RWPE1 (cell line): ENCODE results near the gene HIVEP2.

ENCODE experiments used
- CTCF ChIA-PET: fragments of 350-600 bp; sonication (Branson Sonifier 250); formaldehyde crosslinking; extraction: SDS; loops from one replicate; lab custom pipeline; 2021; lab: Yijun Ruan, JAX
- POLR2A ChIA-PET: fragments of 400-600 bp; formaldehyde crosslinking; extraction: SDS; loops from one replicate; lab custom pipeline; 2020; ENCODE audit warnings: antibody characterized with exemption; ENCODE audit not compliant: low non-redundant PET; lab: Yijun Ruan, JAX
- DNase-seq: peaks from one replicate; pipeline ENCODE4 v3.0.0; 2012; ENCODE audit warnings: low spot score
- H3K27ac ChIP-seq: fragments of 450-650 bp; 2 replicates; pipeline ENCODE4 v1.5.1; 2017
- CTCF ChIP-seq: fragments of 450-650 bp; conservative IDR thresholded peaks from 2 replicates; pipeline ENCODE4 v1.5.1; 2017; ENCODE audit warnings: low read depth, mild to moderate bottlenecking

HIVEP2 gene

GRCh38 chr6:142794424-142794823, 150.6 kb downstream of the HIVEP2 start:
- no peak overlapping the region for H3K27ac ChIP-seq
- POLR2A ChIA-PET: no interaction called here
- no peak for DNase-seq
- no peak for TF ChIP-seq CTCF
- CTCF ChIA-PET: interaction anchor here (0.5 to 0.9 kb wide), 2 partner anchors 24 to 319 kb away, joined by 3 read pairs; no protein-coding TSS in a partner anchor

- no peak for DNase-seq
- no peak for TF ChIP-seq CTCF
- POLR2A ChIA-PET: no interaction called here
Observed at GRCh38 chr6:142790257-142790656, 154.7 kb downstream of the HIVEP2 start.

GRCh38 chr6:142787422-142787821, 157.6 kb downstream of the HIVEP2 start:
- CTCF ChIA-PET: interaction anchor here (0.7 kb wide), 2 partner anchors 21 to 69 kb away, joined by 3 read pairs; no protein-coding TSS in a partner anchor
- POLR2A ChIA-PET: no interaction called here
- no peak for DNase-seq
- no peak for TF ChIP-seq CTCF
- H3K27ac ChIP-seq: no peak overlapping the region

More at GRCh38 chr6:142790257-142790656, 154.7 kb downstream of the HIVEP2 start:
- H3K27ac ChIP-seq: no peak overlapping the region
- CTCF ChIA-PET: interaction anchor here (0.7 kb wide), 1 partner anchor 74 kb away, joined by 5 read pairs; no protein-coding TSS in a partner anchor

GRCh38 chr6:142786476-142786875, 158.5 kb downstream of the HIVEP2 start:
- ChIA-PET POLR2A (no interaction called here), CTCF (no interaction called here)
- TF ChIP-seq CTCF: no peak
- DNase-seq: no peak
- no peak overlapping the region for H3K27ac ChIP-seq

- ChIA-PET CTCF (no interaction called here), POLR2A (no interaction called here)
- no peak overlapping the region for H3K27ac ChIP-seq
- no peak for TF ChIP-seq CTCF
- DNase-seq: no peak
Observed at GRCh38 chr6:142784344-142784743, 160.6 kb downstream of the HIVEP2 start.

- POLR2A ChIA-PET: no interaction called here
- no peak overlapping the region for H3K27ac ChIP-seq
- TF ChIP-seq CTCF: no peak
- DNase-seq: no peak
- CTCF ChIA-PET: no interaction called here
Observed at GRCh38 chr6:142783499-142783898, 161.5 kb downstream of the HIVEP2 start.
